HepG2 (cell line): ENCODE data around the gene TP53TG5. TPM values are rescaled to one million over a fixed set of nuclear protein-coding genes. Genes with fewer than 3 reads are reported as not detected.

Source experiments
- ARID2 ChIP-seq: sonication (generic); formaldehyde crosslinking; IDR thresholded peaks from 2 replicates; pipeline ENCODE4 v1.8.1; 2022; ENCODE audit warnings: mild to moderate bottlenecking, missing genetic modification reagents, borderline replicate concordance
- CENPT ChIP-seq: sonication (generic); formaldehyde crosslinking; IDR thresholded peaks from 2 replicates; pipeline ENCODE4 v1.8.0; 2022; ENCODE audit warnings: low read depth, mild to moderate bottlenecking, moderate library complexity, missing genetic modification reagents
- DNMT1 ChIP-seq: sonication (generic); formaldehyde crosslinking; IDR thresholded peaks from 2 replicates; pipeline ENCODE4 v1.5.1; 2020; ENCODE audit warnings: mild to moderate bottlenecking, missing genetic modification reagents
- HNF4A ChIP-seq: sonication (generic); formaldehyde crosslinking; IDR thresholded peaks from 2 replicates; pipeline ENCODE4 v1.4.0; 2020; ENCODE audit warnings: missing genetic modification reagents
- MTF2 ChIP-seq: sonication (generic); formaldehyde crosslinking; IDR thresholded peaks from 2 replicates; pipeline ENCODE4 v1.5.0; 2020; ENCODE audit warnings: missing genetic modification reagents, borderline replicate concordance
- NCOA1 ChIP-seq: sonication (generic); formaldehyde crosslinking; IDR thresholded peaks from 2 replicates; pipeline ENCODE4 v1.9.0; 2021; ENCODE audit warnings: missing genetic modification reagents
- NFE2L2 ChIP-seq: fragments of 150-350 bp; IDR thresholded peaks from 2 replicates; pipeline ENCODE4 v1.6.1; 2014; ENCODE audit warnings: low read length
- NR2F1 ChIP-seq, 2 experiments: fragments of 450-650 bp in 1 of 2; formaldehyde crosslinking in 1 of 2; IDR thresholded peaks; 2 replicates each; pipeline versions ENCODE4 v1.5.0 to v1.6.1; 2016 to 2020; ENCODE audit warnings: mild to moderate bottlenecking in 1 of 2, missing compliant biosample characterization in 1 of 2, missing genetic modification reagents in 1 of 2, moderate library complexity in 1 of 2
- RBFOX2 ChIP-seq: fragments of 200-400 bp; formaldehyde crosslinking; IDR thresholded peaks from 2 replicates; pipeline ENCODE4 v1.6.1; 2017; ENCODE audit warnings: low read depth, mild to moderate bottlenecking, low read length
- SETDB1 ChIP-seq: sonication (generic); formaldehyde crosslinking; IDR thresholded peaks from 2 replicates; pipeline ENCODE4 v1.5.1; 2020; ENCODE audit warnings: missing genetic modification reagents, mild to moderate bottlenecking, borderline replicate concordance
- TCF12 ChIP-seq, 2 experiments: fragments of 450-650 bp in 1 of 2; sonication (generic) in 1 of 2; formaldehyde crosslinking in 1 of 2; IDR thresholded peaks; 2 replicates each; pipeline versions ENCODE4 v1.6.1 to v1.8.0; 2017 to 2022; ENCODE audit warnings: antibody characterized with exemption in 1 of 2, mild to moderate bottlenecking in 1 of 2, missing genetic modification reagents in 1 of 2, moderate library complexity in 1 of 2
- ZKSCAN8 ChIP-seq: IDR thresholded peaks from 2 replicates; pipeline ENCODE4 v1.6.1; 2016; ENCODE audit warnings: borderline replicate concordance, missing genetic modification reagents, missing compliant biosample characterization
- ZNF207 ChIP-seq: fragments of 450-650 bp; IDR thresholded peaks from 2 replicates; pipeline ENCODE4 v1.6.1; 2016; ENCODE audit warnings: antibody characterized with exemption, borderline replicate concordance
- ZNF430 ChIP-seq: sonication (generic); formaldehyde crosslinking; IDR thresholded peaks from 2 replicates; pipeline ENCODE4 v1.9.0; 2021; ENCODE audit warnings: mild to moderate bottlenecking, missing genetic modification reagents
- polyA plus RNA-seq, 8 experiments: library from polyadenylated mRNA; depleted of rRNA in 3 of 8; stranded (reverse) in 7 of 8; unstranded in 1 of 8; fragments of >200 nt; fragmentation: Illumina TruSeq in 4 of 8; extraction: Trizol in 4 of 8; gene quantifications; 2 replicates each; pipeline versions ENCODE4 v1.2.1 to v1.2.3, GENCODE V29; 2011 to 2016; ENCODE audit warnings: low read depth in 4 of 8, missing spikeins in 1 of 8, mixed read lengths in 1 of 8; ENCODE audit not compliant: insufficient read depth in 1 of 8
- total RNA-seq, 5 experiments: library from RNA; depleted of rRNA; stranded (reverse); fragments of >200 nt; fragmentation: Illumina TruSeq; extraction: Trizol; gene quantifications; 2 replicates each; pipeline ENCODE4 v1.2.3, GENCODE V29; 2016; ENCODE audit warnings: low read depth in 1 of 5
- TF ChIP-seq, protein P1 (sequence below): sonication (generic); formaldehyde crosslinking; IDR thresholded peaks from 2 replicates; pipeline ENCODE4 v1.4.0; 2020; ENCODE audit warnings: missing genetic modification reagents, borderline replicate concordance
- TF ChIP-seq, protein P2 (sequence below): IDR thresholded peaks from 2 replicates; pipeline ENCODE4 v1.6.1; 2016; ENCODE audit warnings: low read depth
- TF ChIP-seq, protein P3 (sequence below): sonication (generic); formaldehyde crosslinking; IDR thresholded peaks from 2 replicates; pipeline ENCODE4 v1.8.1; 2023; ENCODE audit warnings: mild to moderate bottlenecking, missing genetic modification reagents
- TF ChIP-seq, protein P4 (sequence below): sonication (generic); formaldehyde crosslinking; IDR thresholded peaks from 2 replicates; pipeline ENCODE4 v1.4.0; 2020; ENCODE audit warnings: mild to moderate bottlenecking, missing genetic modification reagents
- TF ChIP-seq, protein P5 (sequence below): sonication (generic); formaldehyde crosslinking; IDR thresholded peaks from 2 replicates; pipeline ENCODE4 v1.5.1; 2020; ENCODE audit warnings: mild to moderate bottlenecking, moderate library complexity, missing genetic modification reagents
- TF ChIP-seq, protein P6 (sequence below): sonication (generic); formaldehyde crosslinking; IDR thresholded peaks from 2 replicates; pipeline ENCODE4 v1.4.0; 2020; ENCODE audit warnings: mild to moderate bottlenecking, missing genetic modification reagents

Gene TP53TG5
- total and polyA plus RNA-seq, 2 of the 13 experiments (the other 11 are each of a cell fraction or from before 2014, with no cell fraction given): 0.11 TPM; not detected in 1

DNA sequence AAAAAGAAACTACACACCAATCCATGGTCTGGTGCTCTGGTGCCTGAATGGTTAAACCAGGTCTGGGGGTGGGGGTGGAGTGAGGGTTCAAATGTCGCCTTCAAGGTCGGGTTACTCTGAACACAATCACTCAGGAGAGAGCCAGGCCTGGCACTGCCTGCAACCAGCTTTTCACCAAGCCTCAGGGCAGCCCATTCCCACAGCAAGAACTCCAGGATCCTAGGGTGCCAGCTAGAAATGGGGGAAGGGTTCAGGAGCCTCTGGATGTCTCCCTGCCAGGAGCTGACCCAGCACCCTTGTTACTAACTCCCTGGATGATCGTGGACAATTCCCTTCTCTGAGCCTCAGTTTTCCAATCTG is 36.6 kb downstream of the TP53TG5 start (continued):
- TF ChIP-seq, protein P1, sequence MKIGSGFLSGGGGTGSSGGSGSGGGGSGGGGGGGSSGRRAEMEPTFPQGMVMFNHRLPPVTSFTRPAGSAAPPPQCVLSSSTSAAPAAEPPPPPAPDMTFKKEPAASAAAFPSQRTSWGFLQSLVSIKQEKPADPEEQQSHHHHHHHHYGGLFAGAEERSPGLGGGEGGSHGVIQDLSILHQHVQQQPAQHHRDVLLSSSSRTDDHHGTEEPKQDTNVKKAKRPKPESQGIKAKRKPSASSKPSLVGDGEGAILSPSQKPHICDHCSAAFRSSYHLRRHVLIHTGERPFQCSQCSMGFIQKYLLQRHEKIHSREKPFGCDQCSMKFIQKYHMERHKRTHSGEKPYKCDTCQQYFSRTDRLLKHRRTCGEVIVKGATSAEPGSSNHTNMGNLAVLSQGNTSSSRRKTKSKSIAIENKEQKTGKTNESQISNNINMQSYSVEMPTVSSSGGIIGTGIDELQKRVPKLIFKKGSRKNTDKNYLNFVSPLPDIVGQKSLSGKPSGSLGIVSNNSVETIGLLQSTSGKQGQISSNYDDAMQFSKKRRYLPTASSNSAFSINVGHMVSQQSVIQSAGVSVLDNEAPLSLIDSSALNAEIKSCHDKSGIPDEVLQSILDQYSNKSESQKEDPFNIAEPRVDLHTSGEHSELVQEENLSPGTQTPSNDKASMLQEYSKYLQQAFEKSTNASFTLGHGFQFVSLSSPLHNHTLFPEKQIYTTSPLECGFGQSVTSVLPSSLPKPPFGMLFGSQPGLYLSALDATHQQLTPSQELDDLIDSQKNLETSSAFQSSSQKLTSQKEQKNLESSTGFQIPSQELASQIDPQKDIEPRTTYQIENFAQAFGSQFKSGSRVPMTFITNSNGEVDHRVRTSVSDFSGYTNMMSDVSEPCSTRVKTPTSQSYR (CRISPR knock-in tag): peak; percentile 78
- TF ChIP-seq, protein P2, sequence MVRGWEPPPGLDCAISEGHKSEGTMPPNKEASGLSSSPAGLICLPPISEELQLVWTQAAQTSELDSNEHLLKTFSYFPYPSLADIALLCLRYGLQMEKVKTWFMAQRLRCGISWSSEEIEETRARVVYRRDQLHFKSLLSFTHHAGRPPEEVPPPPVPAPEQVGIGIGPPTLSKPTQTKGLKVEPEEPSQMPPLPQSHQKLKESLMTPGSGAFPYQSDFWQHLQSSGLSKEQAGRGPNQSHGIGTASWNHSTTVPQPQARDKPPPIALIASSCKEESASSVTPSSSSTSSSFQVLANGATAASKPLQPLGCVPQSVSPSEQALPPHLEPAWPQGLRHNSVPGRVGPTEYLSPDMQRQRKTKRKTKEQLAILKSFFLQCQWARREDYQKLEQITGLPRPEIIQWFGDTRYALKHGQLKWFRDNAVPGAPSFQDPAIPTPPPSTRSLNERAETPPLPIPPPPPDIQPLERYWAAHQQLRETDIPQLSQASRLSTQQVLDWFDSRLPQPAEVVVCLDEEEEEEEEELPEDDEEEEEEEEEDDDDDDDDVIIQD (CRISPR knock-in tag): no peak
- TF ChIP-seq, protein P3, sequence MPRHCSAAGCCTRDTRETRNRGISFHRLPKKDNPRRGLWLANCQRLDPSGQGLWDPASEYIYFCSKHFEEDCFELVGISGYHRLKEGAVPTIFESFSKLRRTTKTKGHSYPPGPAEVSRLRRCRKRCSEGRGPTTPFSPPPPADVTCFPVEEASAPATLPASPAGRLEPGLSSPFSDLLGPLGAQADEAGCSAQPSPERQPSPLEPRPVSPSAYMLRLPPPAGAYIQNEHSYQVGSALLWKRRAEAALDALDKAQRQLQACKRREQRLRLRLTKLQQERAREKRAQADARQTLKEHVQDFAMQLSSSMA (CRISPR knock-in tag): no peak
- TF ChIP-seq ZKSCAN8 (CRISPR knock-in tag) (no peak), RBFOX2 (no peak; the same call in 1 of the 2 replicates), TCF12 (IDR thresholded peaks at IDR 0.05) (no peak), TCF12 (CRISPR knock-in tag; IDR thresholded peaks at IDR 0.05) (0 out of 2 replicates have a peak, but pooled peaks have one; percentile 21), SETDB1 (CRISPR knock-in tag) (no peak), DNMT1 (CRISPR knock-in tag) (no peak; the same call in 1 of the 2 replicates), HNF4A (peak; percentile 58), ZNF207 (no peak), ARID2 (CRISPR knock-in tag) (peak; percentile 76; the same call in 1 of the 2 replicates), ZNF430 (0 out of 2 replicates have a peak, but pooled peaks have one; percentile 7), CENPT (CRISPR knock-in tag) (no peak), NFE2L2 (no peak), MTF2 (CRISPR knock-in tag) (no peak), NCOA1 (CRISPR knock-in tag) (no peak), NR2F1 (CRISPR knock-in tag; IDR thresholded peaks at IDR 0.05) (peak in 1 of 2 experiments; percentile 38; a peak in 1 of 4 replicates)
- TF ChIP-seq, protein P4, sequence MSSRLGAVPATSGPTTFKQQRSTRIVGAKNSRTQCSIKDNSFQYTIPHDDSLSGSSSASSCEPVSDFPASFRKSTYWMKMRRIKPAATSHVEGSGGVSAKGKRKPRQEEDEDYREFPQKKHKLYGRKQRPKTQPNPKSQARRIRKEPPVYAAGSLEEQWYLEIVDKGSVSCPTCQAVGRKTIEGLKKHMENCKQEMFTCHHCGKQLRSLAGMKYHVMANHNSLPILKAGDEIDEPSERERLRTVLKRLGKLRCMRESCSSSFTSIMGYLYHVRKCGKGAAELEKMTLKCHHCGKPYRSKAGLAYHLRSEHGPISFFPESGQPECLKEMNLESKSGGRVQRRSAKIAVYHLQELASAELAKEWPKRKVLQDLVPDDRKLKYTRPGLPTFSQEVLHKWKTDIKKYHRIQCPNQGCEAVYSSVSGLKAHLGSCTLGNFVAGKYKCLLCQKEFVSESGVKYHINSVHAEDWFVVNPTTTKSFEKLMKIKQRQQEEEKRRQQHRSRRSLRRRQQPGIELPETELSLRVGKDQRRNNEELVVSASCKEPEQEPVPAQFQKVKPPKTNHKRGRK: 0 out of 2 replicates have a peak, but pooled peaks have one; percentile 35
- TF ChIP-seq, protein P5, sequence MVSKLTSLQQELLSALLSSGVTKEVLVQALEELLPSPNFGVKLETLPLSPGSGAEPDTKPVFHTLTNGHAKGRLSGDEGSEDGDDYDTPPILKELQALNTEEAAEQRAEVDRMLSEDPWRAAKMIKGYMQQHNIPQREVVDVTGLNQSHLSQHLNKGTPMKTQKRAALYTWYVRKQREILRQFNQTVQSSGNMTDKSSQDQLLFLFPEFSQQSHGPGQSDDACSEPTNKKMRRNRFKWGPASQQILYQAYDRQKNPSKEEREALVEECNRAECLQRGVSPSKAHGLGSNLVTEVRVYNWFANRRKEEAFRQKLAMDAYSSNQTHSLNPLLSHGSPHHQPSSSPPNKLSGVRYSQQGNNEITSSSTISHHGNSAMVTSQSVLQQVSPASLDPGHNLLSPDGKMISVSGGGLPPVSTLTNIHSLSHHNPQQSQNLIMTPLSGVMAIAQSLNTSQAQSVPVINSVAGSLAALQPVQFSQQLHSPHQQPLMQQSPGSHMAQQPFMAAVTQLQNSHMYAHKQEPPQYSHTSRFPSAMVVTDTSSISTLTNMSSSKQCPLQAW (CRISPR knock-in tag): no peak
- TF ChIP-seq, protein P6, sequence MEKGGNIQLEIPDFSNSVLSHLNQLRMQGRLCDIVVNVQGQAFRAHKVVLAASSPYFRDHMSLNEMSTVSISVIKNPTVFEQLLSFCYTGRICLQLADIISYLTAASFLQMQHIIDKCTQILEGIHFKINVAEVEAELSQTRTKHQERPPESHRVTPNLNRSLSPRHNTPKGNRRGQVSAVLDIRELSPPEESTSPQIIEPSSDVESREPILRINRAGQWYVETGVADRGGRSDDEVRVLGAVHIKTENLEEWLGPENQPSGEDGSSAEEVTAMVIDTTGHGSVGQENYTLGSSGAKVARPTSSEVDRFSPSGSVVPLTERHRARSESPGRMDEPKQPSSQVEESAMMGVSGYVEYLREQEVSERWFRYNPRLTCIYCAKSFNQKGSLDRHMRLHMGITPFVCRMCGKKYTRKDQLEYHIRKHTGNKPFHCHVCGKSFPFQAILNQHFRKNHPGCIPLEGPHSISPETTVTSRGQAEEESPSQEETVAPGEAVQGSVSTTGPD (CRISPR knock-in tag): peak; percentile 41; the same call in 1 of the 2 replicates
